ENCODE data around the gene NUP210.

DNA sequence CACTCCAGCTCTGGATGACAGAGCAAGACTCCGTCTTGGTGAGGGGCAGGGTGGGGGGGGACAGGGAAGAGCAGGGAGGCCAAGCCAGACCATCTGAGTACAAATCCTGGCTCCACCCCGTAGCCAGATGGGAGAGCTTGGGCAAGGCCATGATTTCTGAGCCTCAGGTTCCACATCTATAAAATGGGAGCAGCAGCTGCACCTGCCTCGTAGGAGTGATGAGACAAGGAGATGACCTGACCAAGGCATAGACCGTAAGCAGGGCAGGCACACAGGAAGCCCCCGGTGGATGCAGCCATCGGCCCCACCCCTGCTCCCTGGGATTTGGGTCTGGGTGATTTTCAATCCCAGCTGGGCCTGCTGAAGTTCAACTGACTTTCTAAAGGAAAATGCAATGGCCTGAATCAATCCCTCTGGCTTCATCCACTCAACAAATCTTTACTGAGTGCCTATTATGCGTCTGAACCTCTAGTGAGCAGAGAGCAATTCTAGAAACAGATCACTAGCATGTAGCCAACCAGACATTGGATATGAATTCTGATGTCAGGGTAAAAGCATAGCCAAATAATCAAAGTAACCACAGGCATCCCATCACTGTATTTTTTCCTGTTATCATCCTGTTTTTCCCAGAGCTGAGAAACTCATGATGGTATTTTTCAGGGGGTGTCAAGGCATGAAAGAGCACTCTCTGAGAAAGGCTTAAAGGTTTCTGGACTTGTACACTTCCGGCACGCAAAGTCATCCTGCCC is 141.2 kb downstream of the NUP210 start:
- TF ChIP-seq, protein P1, sequence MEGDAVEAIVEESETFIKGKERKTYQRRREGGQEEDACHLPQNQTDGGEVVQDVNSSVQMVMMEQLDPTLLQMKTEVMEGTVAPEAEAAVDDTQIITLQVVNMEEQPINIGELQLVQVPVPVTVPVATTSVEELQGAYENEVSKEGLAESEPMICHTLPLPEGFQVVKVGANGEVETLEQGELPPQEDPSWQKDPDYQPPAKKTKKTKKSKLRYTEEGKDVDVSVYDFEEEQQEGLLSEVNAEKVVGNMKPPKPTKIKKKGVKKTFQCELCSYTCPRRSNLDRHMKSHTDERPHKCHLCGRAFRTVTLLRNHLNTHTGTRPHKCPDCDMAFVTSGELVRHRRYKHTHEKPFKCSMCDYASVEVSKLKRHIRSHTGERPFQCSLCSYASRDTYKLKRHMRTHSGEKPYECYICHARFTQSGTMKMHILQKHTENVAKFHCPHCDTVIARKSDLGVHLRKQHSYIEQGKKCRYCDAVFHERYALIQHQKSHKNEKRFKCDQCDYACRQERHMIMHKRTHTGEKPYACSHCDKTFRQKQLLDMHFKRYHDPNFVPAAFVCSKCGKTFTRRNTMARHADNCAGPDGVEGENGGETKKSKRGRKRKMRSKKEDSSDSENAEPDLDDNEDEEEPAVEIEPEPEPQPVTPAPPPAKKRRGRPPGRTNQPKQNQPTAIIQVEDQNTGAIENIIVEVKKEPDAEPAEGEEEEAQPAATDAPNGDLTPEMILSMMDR (conservative IDR thresholded peaks at IDR 0.05; ENCODE audit: low read depth, low read length), result no peak
- TF ChIP-seq EZH2phosphoT487 (IDR thresholded peaks at IDR 0.05; ENCODE audit: borderline replicate concordance, low read length) (no peak), EZH2 (IDR thresholded peaks at IDR 0.05; ENCODE audit: low read length, unreplicated experiment) (no peak)
